IPS-NIHi11 (cell line): ENCODE measurements around the gene NAA25.
A peak's percentile ranks its signal among the peaks of the same experiment; 100 is the strongest.
"Not testable (repeated sequence)": the region's sequence is repeated elsewhere in the genome, so short reads cannot be mapped to it uniquely, and the experiment has no call there.

ENCODE experiments used
- DNase-seq: peaks from one replicate; pipeline ENCODE4 v3.0.0; 2012; ENCODE audit warnings: mixed read lengths, low spot score

The NAA25 gene

GRCh38 chr12:112116232-112117060, 7.9 kb upstream of the NAA25 start:
- DNase-seq = peak; percentile 71

DNA sequence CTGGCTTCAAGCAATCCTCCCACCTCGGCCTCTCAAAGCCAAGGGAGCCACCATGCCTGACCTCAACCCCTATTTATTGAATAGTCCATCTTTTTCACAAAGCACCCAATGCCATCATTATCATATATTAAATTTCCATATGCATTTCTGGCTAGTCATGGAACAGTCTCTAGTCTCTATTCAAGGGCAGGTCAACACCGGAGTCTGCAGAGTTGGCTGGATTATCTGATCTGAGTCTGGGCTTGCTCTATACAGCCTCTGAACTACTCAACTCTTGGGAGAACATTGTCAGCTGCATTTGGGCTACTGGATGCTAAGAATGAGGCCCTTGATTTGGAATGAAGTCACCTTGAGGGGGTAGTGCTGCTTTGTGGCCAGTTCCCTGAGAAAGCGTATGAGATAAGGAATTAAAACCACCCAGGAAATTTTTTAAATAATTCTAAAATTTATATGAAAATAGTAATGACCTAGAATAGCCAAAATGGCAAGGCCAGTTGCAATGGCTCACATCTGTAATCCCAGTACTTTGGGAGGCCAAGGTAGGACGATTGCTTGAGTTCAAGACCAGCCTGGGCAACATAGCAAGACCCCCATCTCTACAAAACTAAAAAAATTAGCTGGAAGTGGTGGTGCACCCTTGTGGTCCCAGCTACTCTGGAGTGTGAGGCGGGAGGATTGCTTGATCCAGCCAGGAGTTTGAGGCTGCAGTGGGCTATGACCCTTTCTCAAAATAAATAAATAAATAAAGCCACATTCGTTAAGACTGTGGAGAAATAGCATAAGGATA, 6.9 kb upstream of the NAA25 start:
- DNase-seq = no peak

GRCh38 chr12:112112409-112113133, 4.0 kb upstream of the NAA25 start:
- DNase-seq = peak; percentile 32

DNA sequence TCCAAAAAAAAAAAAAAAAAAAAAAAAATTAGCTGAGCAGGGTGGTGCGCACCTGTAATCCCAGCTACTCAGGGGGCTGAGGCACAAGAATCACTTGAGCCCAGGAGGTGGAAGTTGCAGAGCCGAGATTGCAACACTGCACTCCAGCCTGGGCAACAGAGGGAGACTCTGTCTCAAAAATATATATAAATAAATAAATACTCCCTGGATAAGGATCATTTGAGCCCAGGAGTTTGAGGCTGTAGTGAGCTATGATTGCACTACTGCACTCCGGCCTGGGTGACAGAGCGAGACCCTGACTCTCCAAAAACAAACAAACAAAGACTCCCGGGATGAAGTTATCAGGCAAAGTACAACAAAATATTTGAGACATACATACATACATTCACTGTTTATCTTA, 3.3 kb upstream of the NAA25 start:
- no peak for DNase-seq

DNA sequence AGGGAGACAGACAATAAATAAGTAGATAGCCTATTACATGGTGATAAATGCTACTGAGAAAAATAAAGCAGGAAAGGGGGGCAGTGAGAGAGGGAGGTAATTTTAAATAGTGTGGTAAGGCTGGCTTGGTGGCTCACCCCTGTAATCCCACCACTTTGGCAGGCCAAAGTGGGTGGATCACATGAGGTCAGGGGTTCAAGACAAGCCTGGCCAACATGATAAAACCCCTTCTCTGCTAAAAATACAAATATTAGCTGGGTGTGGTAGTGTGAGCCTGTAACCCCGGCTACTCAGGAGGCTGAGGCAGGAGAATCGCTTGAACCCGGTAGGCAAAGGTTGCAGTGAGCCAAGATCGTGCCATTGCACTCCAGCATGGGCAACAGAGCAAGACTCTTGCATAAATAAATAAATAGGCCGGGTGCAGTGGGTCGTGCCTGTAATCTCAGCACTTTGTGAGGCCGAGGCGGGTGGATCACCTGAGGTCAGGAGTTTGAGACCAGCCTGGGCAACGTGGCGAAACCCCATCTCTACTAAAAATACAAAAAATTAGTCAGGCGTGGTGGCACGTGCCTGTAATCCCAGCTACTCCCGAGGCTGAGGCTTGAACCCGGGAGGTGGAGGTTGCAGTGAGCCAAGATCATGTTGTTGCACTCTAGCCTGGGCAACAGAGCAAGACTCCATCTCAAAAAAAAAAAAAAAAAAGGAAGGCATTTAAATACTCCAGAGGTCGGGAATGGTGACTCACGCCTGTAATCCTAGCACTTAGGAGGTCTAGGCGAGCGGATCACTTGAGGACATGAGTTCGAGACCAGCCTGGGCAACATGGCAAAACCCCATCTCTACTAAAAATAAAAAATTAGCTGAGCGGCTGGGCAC, 2.4 kb upstream of the NAA25 start:
- DNase-seq = not testable (repeated sequence)

- peak; percentile 24 for DNase-seq
Measured at GRCh38 chr12:112107306-112108201, 1.0 kb downstream of the NAA25 start.

- DNase-seq = no peak
Measured at GRCh38 chr12:112105891-112106290, 2.7 kb downstream of the NAA25 start.

DNA sequence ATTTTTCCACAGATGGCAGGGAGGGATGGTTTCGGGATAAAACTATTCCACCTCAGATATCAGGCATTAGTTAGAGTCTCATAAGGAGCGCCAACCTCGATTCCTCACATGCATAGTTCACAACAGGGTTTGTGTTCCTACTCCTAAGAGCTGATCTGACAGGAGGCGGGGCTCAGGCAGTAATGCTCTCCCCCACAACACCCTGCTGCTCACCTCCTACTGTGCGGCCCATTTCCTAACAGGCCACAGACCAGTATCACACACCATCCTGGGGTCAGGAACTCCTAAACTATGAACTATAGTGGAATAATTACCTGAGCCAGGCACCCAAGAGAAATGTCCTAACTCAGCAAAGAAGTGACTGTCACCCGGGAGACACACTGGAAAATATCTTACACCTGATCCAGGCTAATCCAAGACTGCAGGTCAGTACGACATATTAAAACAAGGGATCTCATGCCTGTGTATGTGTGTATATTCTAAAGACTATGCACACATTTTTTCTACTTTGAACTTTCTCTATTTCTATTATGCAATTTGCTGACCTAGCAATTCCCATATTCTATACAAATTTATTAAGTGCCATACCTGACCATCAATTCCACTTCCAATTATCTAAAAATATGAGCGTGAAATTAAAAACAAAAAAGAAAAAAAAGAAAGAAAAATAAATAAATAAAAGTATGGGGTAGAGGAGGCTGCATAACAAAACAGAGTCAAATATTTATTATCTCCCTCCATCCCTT, 4.7 kb downstream of the NAA25 start:
- DNase-seq = no peak

DNA sequence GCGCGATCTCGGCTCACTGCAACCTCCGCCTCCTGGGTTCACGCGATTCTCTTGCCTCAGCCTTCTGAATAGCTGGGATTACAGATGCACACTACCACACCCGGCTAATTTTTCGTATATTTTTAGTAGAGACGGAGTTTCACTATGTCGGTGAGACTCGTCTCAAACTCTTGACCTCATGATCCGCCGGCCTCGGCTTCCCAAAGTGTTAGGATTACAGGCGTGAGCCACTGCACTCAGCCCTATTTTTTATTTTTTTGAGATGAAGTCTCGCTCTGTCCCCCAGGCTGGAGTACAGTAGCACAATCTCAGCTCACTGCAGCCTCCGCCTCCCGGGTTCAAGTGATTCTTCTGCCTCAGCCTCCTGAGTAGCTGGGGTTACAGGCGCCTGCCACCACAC, 5.8 kb downstream of the NAA25 start:
- DNase-seq = not testable (repeated sequence)

DNA sequence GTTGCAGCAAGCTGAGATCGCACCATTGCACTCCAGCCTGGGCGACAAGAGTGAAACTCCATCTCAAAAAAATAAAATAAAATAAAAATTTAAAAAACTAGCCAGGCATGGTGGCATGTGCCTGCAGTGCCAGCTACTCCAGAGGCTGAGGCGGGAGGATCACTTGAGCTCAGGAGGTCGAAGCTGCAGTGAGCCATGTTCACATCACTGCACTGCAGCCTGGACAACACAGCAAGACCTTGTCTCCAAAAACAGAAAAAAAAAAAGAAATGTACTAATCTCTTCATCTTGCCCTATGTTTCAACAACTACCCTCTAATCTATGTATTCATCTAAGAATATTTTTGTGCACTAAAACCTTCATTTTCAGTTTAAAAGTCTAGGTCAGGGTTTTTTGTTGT, 6.5 kb downstream of the NAA25 start:
- no peak for DNase-seq

- not testable (repeated sequence) for DNase-seq
Measured at GRCh38 chr12:112100500-112100899, 8.1 kb downstream of the NAA25 start.

DNA sequence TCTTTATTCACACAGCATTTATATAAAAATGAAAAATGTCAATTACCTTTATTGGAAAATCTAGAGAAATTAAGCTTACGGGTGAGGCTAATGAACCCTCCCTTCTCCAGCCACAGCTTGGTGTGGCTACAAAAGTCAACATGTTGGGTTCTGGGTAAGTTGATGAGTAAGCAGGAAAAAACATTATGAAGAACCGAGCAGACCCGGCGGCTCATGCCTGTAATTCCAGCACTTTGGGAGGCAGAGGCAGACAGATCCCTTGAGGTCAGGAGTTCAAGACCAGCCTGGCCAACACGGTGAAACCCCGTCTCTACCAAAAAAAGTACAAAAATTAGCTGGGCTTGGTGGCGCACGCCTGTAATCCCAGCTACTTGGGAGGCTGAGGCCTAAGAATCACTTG, 10.9 kb downstream of the NAA25 start:
- DNase-seq = no peak

DNA sequence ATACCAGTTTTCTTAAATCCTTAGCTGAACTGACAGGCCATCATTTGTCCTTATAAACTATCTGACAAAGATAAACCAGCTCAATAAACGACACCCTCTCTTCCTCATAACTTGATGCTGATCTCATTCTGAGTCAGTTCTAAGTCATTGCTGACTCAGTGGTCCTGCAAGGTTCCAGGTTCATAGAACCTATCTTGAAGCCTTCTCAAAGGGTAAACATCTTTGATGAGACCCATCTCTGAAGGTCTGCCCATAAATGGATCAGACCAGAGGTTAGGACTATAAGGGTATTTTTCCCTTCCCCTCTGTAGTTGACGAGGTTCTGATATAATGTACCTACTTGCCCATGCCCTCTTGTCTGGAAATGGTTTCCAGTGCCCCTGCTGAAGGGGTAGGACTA, 11.9 kb downstream of the NAA25 start:
- no peak for DNase-seq

GRCh38 chr12:112096070-112096469, 12.5 kb downstream of the NAA25 start:
- DNase-seq = no peak

DNA sequence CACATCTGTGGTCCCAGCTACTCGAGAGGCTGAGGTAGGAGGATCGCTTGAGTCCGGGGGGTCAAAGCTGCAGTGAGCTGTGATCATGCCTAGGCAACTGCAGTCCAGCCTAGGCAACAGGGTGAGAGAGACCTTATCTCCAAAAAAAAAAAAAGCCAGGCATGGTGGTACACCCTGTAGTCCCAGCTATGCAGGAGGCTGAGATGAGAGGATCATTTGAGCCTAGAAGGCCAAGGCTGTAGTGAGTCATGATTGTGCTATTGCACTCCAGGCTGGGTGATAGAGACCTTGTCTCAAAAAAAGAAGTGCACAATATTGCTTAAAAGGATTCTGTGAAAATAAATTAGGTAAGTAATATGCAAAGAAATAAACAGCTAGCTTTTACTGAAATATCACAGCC, 17.0 kb downstream of the NAA25 start:
- no peak for DNase-seq

DNA sequence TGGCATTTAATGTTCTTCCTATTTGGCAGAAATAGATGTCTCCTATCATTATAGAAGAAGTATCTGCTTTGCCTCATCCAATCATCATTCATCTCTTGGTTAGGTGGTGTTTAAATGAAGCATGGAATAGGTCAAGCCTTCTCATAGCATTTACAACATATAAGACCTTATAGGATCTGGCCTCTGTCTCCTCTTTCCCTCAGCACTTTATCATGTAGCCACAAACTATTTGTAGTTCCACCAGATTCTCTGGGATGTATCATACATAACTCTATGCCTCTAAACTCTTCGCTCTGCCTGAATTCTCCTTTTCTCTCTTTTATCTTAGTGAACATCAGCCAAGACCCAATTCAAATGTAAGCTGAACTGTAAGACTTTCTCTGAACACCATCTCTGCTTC, 20.7 kb downstream of the NAA25 start:
- DNase-seq = no peak

- no peak for DNase-seq
Measured at GRCh38 chr12:112087055-112087850, 21.3 kb downstream of the NAA25 start.

- DNase-seq = no peak
Measured at GRCh38 chr12:112066566-112066965, 42.0 kb downstream of the NAA25 start.

DNA sequence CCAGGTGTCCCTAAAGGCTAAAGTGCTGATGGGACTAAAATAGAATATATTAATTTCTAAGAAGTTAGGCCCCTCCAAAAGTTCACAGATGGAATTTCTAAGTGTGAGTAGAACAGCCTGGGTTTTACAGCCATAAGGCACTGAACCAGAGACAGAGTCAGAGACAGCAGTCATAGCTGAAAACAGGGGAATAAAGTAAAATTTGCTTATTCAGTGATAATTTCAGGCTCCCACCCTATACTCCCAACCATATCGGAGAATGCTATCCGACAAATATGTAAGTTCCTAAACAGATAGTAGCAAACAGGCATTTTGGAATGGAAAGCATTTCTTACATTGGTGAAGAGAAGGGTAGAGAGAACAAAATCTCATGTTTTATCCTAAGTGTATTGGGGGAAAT, 45.3 kb downstream of the NAA25 start:
- no peak for DNase-seq
